Bronchial epithelial cell (primary cell): ENCODE results near the gene PRG2. TPM values are rescaled to one million over a fixed set of nuclear protein-coding genes. Genes with fewer than 3 reads are reported as not detected.

Experiments
- DNase-seq: peaks from one replicate; pipeline ENCODE4 v3.0.0-alpha.2; 2010; ENCODE audit warnings: low read depth
- FAIRE-seq: peaks from 2 replicates; lab custom pipeline; 2011; peaks lifted over from hg19 to GRCh38; lab: Jason Lieb, UNC
- H3K27me3 ChIP-seq: 2 replicates; pipeline ENCODE4 v1.5.1; 2011; ENCODE audit warnings: low read length; ENCODE audit not compliant: control insufficient read depth, insufficient read depth
- H3K36me3 ChIP-seq: 2 replicates; pipeline ENCODE4 v1.5.1; 2011; ENCODE audit warnings: low read length; ENCODE audit not compliant: control insufficient read depth, insufficient read depth
- H3K4me3 ChIP-seq: 2 replicates; pipeline ENCODE4 v1.5.1; 2011; ENCODE audit warnings: mild to moderate bottlenecking, low read depth, low read length, control low read depth
- CTCF ChIP-seq: IDR thresholded peaks from 2 replicates; pipeline ENCODE4 v1.5.1; 2011; ENCODE audit warnings: mild to moderate bottlenecking, moderate library complexity, low read length, control low read depth, inconsistent platforms; ENCODE audit not compliant: insufficient read depth, severe bottlenecking
- total RNA-seq: library from RNA; depleted of rRNA; stranded (reverse); fragments of >200 nt; gene quantifications from 2 replicates; pipeline ENCODE4 v1.2.1, GENCODE V29; 2014

PRG2 gene
- total RNA-seq, 1 donor from 2014 or later: under 0.01 TPM

DNA sequence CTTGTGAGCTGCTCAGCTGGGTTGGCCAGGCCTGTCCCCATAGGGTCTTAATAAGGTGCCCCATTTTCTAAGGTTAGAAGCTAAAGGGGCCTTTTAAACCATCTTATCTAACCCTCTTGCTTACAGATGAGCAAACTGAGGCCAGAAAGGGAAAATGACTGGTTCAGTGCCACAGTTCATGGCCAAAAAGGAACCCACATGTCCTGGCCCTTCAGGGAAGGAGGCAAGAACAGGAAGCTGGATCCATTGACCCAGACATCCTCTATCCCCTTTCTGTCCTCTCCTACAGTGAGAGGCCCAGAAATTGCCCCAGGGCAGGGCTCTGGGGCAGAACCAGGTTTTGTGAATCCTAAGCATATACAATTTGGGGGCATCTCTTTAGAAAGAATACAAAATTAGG lies 19.5 kb downstream of the PRG2 start:
- no peak for FAIRE-seq
- no peaks in the 10 kb centered on the region for H3K36me3 ChIP-seq
- TF ChIP-seq CTCF: no peak
- no peak overlapping the region for H3K4me3 ChIP-seq
- no peaks in the 10 kb centered on the region for H3K27me3 ChIP-seq
- no peak for DNase-seq

DNA sequence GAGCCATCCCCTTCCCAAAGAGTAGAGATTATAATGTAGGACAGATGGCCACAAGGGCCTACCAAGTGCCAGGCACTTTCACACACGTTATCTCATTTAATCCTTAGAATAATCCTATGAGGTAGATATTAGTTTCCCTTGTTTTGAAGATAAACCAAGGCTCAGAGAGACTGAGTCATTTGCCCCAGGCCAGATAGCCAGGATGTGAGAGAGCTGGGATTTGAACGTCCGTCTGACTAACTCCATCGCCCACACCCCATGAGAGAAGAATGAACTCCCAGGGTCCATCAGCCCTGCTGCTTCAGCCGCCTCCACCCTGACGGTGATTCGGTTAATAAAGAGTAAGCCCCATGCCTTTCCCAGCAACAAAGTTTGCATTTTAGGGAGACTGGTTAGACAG lies 20.2 kb downstream of the PRG2 start:
- no peak for FAIRE-seq
- peak; percentile 97 for DNase-seq
- no peaks in the 10 kb centered on the region for H3K36me3 ChIP-seq
- no peak overlapping the region for H3K4me3 ChIP-seq
- no peaks in the 10 kb centered on the region for H3K27me3 ChIP-seq
- TF ChIP-seq CTCF: no peak

- DNase-seq (no peak), FAIRE-seq (no peak)
- H3K27me3 ChIP-seq: no peaks in the 10 kb centered on the region
- TF ChIP-seq CTCF: no peak
- no peaks in the 10 kb centered on the region for H3K36me3 ChIP-seq
- H3K4me3 ChIP-seq: no peak overlapping the region
Measured at GRCh38 chr11:57368845-57369232, 21.6 kb downstream of the PRG2 start.

- Histone ChIP-seq H3K4me3 (no peak overlapping the region), H3K27me3 (no peaks in the 10 kb centered on the region), H3K36me3 (no peaks in the 10 kb centered on the region)
- DNase-seq: peak; percentile 82
- no peak for FAIRE-seq
- TF ChIP-seq CTCF: no peak
Measured at GRCh38 chr11:57368106-57368844, 22.2 kb downstream of the PRG2 start.

DNA sequence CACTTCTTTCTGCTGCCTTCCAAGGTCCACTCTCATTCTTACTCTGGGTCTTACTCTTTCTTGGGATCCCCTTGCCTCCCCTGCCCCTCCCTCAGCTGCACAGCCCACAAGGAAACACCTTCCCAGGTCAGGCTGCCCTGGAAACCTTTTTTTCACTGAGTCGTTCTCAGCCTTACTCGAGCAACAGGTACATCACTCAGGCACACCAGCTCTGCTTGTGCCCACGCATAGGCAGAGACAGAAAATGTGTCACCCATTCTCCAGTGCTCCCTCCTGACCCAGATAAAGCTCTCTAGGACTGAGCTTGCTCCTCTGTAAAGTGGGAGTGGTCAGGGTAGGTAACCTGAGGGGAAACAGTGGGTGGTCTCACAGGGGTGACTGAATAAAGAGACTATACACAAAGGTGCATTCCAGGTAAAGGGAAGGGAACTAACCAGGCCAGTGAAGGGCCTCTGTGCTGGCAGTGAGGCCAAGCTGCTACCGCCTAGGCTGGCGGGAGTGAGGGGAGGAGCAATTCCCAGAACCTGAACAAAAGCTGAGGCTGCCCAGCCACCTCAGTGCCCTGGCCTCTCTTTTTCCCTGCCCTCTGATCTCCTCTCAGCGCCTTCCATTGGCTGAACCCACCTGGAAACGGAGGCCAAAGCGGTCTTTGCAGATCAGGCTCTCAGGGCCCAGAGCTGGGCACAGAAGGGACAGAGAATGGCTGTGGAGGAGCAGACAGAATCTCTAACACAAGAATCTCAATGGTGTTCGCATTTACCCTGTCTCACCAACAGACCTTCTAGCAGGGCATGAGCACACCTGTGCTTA lies 25.4 kb downstream of the PRG2 start:
- FAIRE-seq (no peak), DNase-seq (no peak)
- no peak for TF ChIP-seq CTCF
- no peaks in the 10 kb centered on the region for H3K36me3 ChIP-seq
- no peak overlapping the region for H3K4me3 ChIP-seq
- no peaks in the 10 kb centered on the region for H3K27me3 ChIP-seq
